Spleen (tissue), 11 donors: Measurements from ENCODE around the gene CTBS. TPM values are rescaled to one million over a fixed set of nuclear protein-coding genes. Genes with fewer than 3 reads are reported as not detected.
"Not testable (repeated sequence)": the region's sequence is repeated elsewhere in the genome, so short reads cannot be mapped to it uniquely, and the experiment has no call there.

Experiments used
- DNase-seq: peaks from one replicate; pipeline ENCODE4 v3.0.0-alpha.2; 2020
- H3K27ac ChIP-seq, 8 donors: fragments of 200-600 bp; sonication (generic) in 7 of 8; 1 replicate in 4 of 8; 2 replicates in 4 of 8; pipeline versions ENCODE4 v1.5.0 to v1.8.0; 2016 to 2021; ENCODE audit warnings: inconsistent platforms in 4 of 8, mild to moderate bottlenecking in 4 of 8, moderate library complexity in 1 of 8
- H3K27me3 ChIP-seq, 7 donors: fragments of 200-600 bp; sonication (generic) in 6 of 7; replicated peaks in 1 of 7; 1 replicate in 4 of 7; 2 replicates in 3 of 7; pipeline versions ENCODE4 v1.5.0 to v1.8.0; 2016 to 2021; ENCODE audit warnings: inconsistent platforms in 3 of 7, mild to moderate bottlenecking in 1 of 7
- H3K36me3 ChIP-seq, 6 donors: fragments of 200-600 bp; sonication (generic) in 5 of 6; 1 replicate in 4 of 6; 2 replicates in 2 of 6; pipeline versions ENCODE4 v1.5.0 to v1.8.0; 2016 to 2021; ENCODE audit warnings: inconsistent platforms in 2 of 6
- H3K4me1 ChIP-seq, 6 donors: fragments of 200-600 bp; sonication (generic) in 5 of 6; 1 replicate in 3 of 6; 2 replicates in 3 of 6; pipeline versions ENCODE4 v1.5.0 to v1.8.0; 2016 to 2021; ENCODE audit warnings: inconsistent platforms in 3 of 6
- H3K4me3 ChIP-seq, 8 donors: fragments of 200-600 bp; sonication (generic) in 7 of 8; 1 replicate in 4 of 8; 2 replicates in 4 of 8; pipeline versions ENCODE4 v1.5.0 to v1.8.0; 2016 to 2021; ENCODE audit warnings: inconsistent platforms in 4 of 8, mild to moderate bottlenecking in 4 of 8, moderate library complexity in 2 of 8
- H3K9me3 ChIP-seq, 8 donors: fragments of 200-600 bp; sonication (generic) in 7 of 8; 1 replicate in 4 of 8; 2 replicates in 4 of 8; pipeline versions ENCODE4 v1.5.0 to v1.8.0; 2016 to 2021; ENCODE audit warnings: inconsistent platforms in 4 of 8
- POLR2A ChIP-seq, 3 donors: fragments of 450-650 bp; IDR thresholded peaks; one replicate each; pipeline ENCODE4 v1.5.1; 2017; ENCODE audit warnings: antibody characterized with exemption in 3 of 3, mild to moderate bottlenecking in 1 of 3
- POLR2AphosphoS5 ChIP-seq, 3 donors: sonication (generic); formaldehyde crosslinking; IDR thresholded peaks; one replicate each; pipeline ENCODE4 v1.5.1; 2017; ENCODE audit warnings: antibody characterized with exemption in 3 of 3
- WGBS, 5 donors: extraction: QIAGEN DNeasy Blood & Tissue Kit in 3 of 5; methylation state at CpG; one replicate each; pipeline versions ENCODE4 v1.1.5 to v1.1.7; 2013 to 2018; 5-methylcytosine and 5-hydroxymethylcytosine counted together
- intact Hi-C: fragments of 100-400 bp; cut with DNase I; formaldehyde crosslinking; loops from one replicate; pipeline ENCODE4 v1.15.0; 2023; ENCODE audit warnings: low total_unique reads
- polyA plus RNA-seq, 3 donors: library from polyadenylated mRNA; stranded (reverse); fragments of 200-250 nt; gene quantifications; one replicate each; pipeline ENCODE4 v1.2.1, GENCODE V29; 2013
- total RNA-seq, 7 donors: library from RNA; depleted of rRNA in 3 of 7; stranded (reverse); fragments of >200 nt in 3 of 7; fragmentation: NEBNext Ultra II Directional in 4 of 7; extraction: Animal tissue kit (Norgen Biotek cat#: 25700) in 4 of 7; gene quantifications; one replicate each; pipeline versions ENCODE4 v1.1.0 to v1.2.1, GENCODE V29; 2016 to 2021
- TF ChIP-seq, protein P1 (sequence below), 11 experiments: fragments of 200-600 bp in 7 of 11; fragments of 450-650 bp in 4 of 11; sonication (generic) in 4 of 11; IDR thresholded peaks in 8 of 11; conservative IDR thresholded peaks in 3 of 11; 1 replicate in 7 of 11; 2 replicates in 4 of 11; pipeline versions ENCODE4 v1.4.0 to v1.8.0; 2016 to 2021; ENCODE audit warnings: antibody characterized with exemption in 11 of 11, inconsistent platforms in 4 of 11, mild to moderate bottlenecking in 1 of 11
- donor health status: healthy with polysubstance abuse.
- donor health status: DM: no; HTN: no; CAD: no; lungs with moderate emphysema.
- donor health status: DM: no; HTN: no; CAD: no.
- donor health status: Bipolar disorder and iron deficiency.
- donor health status: healthy.
- donor health status: DM: no; HTN: no; CAD: no.
- donor health status: DM: yes; HTN: yes; CAD: no.

The CTBS gene
- total and polyA plus RNA-seq, 10 donors = 7.0 to 43.3 (median 34.8) TPM

DNA sequence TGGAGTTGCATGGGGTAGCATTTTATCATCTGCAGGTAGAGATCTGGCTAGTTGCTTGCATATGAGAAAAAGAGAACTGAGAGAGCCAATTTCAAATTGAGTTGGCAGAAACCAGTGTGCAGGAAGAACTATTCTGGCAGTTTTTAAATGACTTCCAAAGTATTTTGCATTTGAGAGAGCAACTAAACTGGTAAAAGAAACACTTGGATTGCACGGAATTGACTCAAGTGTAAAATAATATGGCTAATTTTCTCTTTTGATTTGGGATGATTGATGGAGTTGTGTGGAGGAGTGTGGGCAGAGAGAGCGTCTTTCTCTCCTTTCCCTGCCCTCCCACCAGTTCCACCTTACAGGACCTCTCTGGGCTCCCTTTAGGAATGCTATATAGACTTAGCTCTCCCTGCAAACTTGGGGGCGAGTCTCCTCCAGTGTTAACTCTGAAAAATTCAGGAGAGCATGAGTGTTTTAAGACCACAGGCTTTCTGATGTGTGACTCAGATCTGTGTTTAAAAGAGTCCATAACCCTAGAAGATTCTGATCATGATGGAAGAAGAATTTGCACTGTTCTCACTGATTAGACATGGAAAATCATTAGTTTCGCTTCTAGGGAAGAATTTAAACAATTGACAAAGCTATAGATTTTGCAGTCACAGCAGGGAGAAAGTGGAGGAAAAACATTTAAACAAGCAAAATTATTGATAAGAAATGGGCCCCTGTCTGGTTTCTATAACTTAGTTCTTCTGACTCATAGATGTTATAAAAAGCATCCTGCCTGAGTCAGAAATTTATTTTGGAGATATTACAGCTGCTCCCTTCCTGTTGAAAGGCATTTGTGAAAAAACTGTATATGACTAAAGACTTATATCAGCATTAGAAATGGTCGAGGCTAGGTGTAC, 24.9 kb upstream of the CTBS start:
- intact Hi-C loops = no loop called here
- no peaks in the 10 kb centered on the region for H3K36me3 ChIP-seq
- H3K27me3 ChIP-seq = no peaks in the 10 kb centered on the region
- peaks cover 0 to 4% (median 0%) of the 10 kb centered on the region in 6 donors for H3K4me1 ChIP-seq
- H3K27ac ChIP-seq = no peak overlapping the region
- DNase-seq = no peak
- H3K9me3 ChIP-seq = peaks cover 0 to 16% (median 3%) of the 10 kb centered on the region in 8 donors
- 47 to 80% (median 59%) methylated on average over 5 of the region's 5 CpGs for WGBS, 5 donors
- TF ChIP-seq POLR2A (IDR thresholded peaks at IDR 0.05) (no peak), POLR2AphosphoS5 (IDR thresholded peaks at IDR 0.05) (no peak)
- TF ChIP-seq, protein P1, sequence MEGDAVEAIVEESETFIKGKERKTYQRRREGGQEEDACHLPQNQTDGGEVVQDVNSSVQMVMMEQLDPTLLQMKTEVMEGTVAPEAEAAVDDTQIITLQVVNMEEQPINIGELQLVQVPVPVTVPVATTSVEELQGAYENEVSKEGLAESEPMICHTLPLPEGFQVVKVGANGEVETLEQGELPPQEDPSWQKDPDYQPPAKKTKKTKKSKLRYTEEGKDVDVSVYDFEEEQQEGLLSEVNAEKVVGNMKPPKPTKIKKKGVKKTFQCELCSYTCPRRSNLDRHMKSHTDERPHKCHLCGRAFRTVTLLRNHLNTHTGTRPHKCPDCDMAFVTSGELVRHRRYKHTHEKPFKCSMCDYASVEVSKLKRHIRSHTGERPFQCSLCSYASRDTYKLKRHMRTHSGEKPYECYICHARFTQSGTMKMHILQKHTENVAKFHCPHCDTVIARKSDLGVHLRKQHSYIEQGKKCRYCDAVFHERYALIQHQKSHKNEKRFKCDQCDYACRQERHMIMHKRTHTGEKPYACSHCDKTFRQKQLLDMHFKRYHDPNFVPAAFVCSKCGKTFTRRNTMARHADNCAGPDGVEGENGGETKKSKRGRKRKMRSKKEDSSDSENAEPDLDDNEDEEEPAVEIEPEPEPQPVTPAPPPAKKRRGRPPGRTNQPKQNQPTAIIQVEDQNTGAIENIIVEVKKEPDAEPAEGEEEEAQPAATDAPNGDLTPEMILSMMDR (IDR thresholded peaks at IDR 0.05 in 8 of 11, conservative IDR thresholded peaks at IDR 0.05 in 3 of 11) = no peak
- H3K4me3 ChIP-seq = no peak overlapping the region

DNA sequence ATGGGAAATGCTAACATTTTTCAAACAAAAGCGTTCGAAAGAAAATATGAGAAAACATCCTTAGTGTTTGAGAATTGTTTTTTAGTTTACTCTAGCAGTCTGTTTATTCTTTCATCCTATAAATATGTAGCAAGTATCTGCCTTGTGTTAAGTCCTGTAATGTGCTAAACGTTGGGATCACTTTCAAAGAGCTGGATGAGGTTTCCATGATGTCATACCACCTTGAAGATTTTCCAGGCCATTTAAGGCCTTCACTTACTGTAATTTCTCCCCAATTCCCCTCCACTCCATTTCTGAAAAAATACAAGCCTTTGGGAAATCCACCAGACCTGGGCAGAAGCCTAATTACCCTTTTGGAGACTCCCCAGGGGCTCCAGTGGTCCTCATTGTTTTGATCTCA, 24.2 kb upstream of the CTBS start:
- DNase-seq = no peak
- intact Hi-C loops = no loop called here
- Histone ChIP-seq H3K4me3 (no peak overlapping the region), H3K27ac (no peak overlapping the region), H3K27me3 (no peaks in the 10 kb centered on the region), H3K36me3 (no peaks in the 10 kb centered on the region), H3K9me3 (peaks cover 0 to 16% (median 1%) of the 10 kb centered on the region in 8 donors), H3K4me1 (peaks cover 0 to 4% (median 0%) of the 10 kb centered on the region in 6 donors)
- TF ChIP-seq POLR2A (IDR thresholded peaks at IDR 0.05) = no peak
- TF ChIP-seq POLR2AphosphoS5 (IDR thresholded peaks at IDR 0.05) = no peak
- TF ChIP-seq, protein P1 (IDR thresholded peaks at IDR 0.05 in 8 of 11, conservative IDR thresholded peaks at IDR 0.05 in 3 of 11) = no peak
- 73 to 84% (median 77%) methylated on average over 3 of the region's 3 CpGs for WGBS, 5 donors

DNA sequence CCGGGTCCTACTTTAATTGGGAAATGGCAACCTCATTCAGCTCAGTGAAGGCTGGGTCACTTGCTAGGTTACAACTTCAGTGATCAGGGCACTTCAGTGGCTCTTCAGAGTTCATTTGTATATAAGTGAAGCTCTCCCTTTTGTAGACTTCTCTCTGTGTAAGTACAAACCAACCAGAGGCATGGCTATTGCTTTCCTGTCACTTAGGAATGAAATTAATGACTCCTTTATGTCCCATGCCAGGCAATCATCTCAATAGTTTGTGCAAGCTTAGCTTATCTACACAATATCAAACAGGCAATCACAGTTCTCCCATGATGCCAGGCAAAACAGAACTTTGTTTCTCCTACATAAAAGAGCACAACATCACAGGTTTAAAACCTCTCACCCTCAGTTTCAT, 22.8 kb upstream of the CTBS start:
- peaks cover 0 to 21% (median 1%) of the 10 kb centered on the region in 8 donors for H3K9me3 ChIP-seq
- 95 to 97% (median 96%) methylated on average over 1 of the region's 1 CpG for WGBS, 5 donors
- no peaks in the 10 kb centered on the region for H3K27me3 ChIP-seq
- DNase-seq = no peak
- no peaks in the 10 kb centered on the region for H3K36me3 ChIP-seq
- intact Hi-C loops = no loop called here
- TF ChIP-seq, protein P1 (IDR thresholded peaks at IDR 0.05 in 8 of 11, conservative IDR thresholded peaks at IDR 0.05 in 3 of 11) = no peak
- no peak for TF ChIP-seq POLR2A (IDR thresholded peaks at IDR 0.05)
- H3K27ac ChIP-seq = no peak overlapping the region
- H3K4me3 ChIP-seq = no peak overlapping the region
- peaks cover 0 to 4% (median 0%) of the 10 kb centered on the region in 6 donors for H3K4me1 ChIP-seq

DNA sequence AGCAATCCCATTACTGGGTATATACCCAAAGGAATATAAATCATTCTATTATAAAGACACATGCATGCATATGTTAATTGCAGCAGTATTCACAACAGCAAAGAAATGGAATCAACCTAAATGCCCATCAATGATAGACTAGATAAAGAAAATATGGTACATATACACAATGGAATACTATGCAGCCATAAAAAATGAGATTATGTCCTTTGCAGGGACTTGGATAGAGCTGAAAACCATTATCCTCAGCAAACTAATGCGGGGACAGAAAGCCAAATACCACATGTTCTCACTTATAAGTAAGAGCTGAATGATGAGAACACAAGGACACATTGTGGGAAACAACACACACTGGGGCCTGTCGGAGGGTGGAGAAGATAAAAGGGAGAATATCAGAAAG, 20.7 kb upstream of the CTBS start:
- H3K36me3 ChIP-seq, H3K4me1 ChIP-seq, H3K27ac ChIP-seq, DNase-seq, H3K4me3 ChIP-seq, H3K27me3 ChIP-seq, intact Hi-C loops: not testable (repeated sequence)
- peaks cover 0 to 21% (median 1%) of the 10 kb centered on the region in 8 donors for H3K9me3 ChIP-seq
- 88 to 97% (median 93%) methylated on average over 2 of the region's 2 CpGs for WGBS, 5 donors
